ENCODE measurements around the gene DUSP28. TPM values are rescaled to one million over a fixed set of nuclear protein-coding genes. Genes with fewer than 3 reads are reported as not detected.

DUSP28 gene
- total and polyA plus RNA-seq, 2 of the 8 experiments (the other 6 are each of a cell fraction or from before 2014, with no cell fraction given) = 2.1 to 2.3 TPM

- Histone ChIP-seq H4K5ac (ENCODE audit: insufficient read length, low read depth, low read length) (no peak overlapping the region), H2AFZ (ENCODE audit: low read length) (no peak overlapping the region), H2BK15ac (ENCODE audit: low read length) (no peak overlapping the region), H2BK20ac (ENCODE audit: low read length) (no peak overlapping the region), H4K91ac (replicated peaks; ENCODE audit: insufficient read length, low read length) (no peak overlapping the region), H4K8ac (ENCODE audit: extremely low read depth, insufficient read depth, low read length) (no peak overlapping the region), H3K79me2 (ENCODE audit: control insufficient read depth in 1 of 2, insufficient read depth in 2 of 2, low read length in 2 of 2) (no peaks in the 10 kb centered on the region), H3K79me1 (ENCODE audit: low read depth, low read length) (no peaks in the 10 kb centered on the region), H2BK5ac (ENCODE audit: low read depth, low read length) (no peak overlapping the region), H2BK12ac (ENCODE audit: low read depth, low read length) (no peak overlapping the region), H3K9me3 (ENCODE audit: insufficient read depth in 2 of 2, low read depth in 1 of 2, low read length in 1 of 2) (peaks cover 8 to 13% of the 10 kb centered on the region in 2 experiments), H3K23ac (ENCODE audit: insufficient read length) (no peak overlapping the region), H3K14ac (ENCODE audit: insufficient read length) (no peak overlapping the region), H3K9ac (replicated peaks in 1 of 4; ENCODE audit: extremely low read depth in 1 of 4, low read depth in 3 of 4, low read length in 3 of 4) (no peak overlapping the region), H3K4me2 (ENCODE audit: insufficient read depth in 1 of 2, low read depth in 2 of 2, low read length in 2 of 2) (no peak overlapping the region), H2BK120ac (replicated peaks; ENCODE audit: low read depth, low read length) (no peak overlapping the region), H3K27me3 (replicated peaks in 1 of 4; ENCODE audit: control insufficient read depth in 3 of 4, extremely low read depth in 1 of 4, insufficient read depth in 3 of 4, low read length in 3 of 4) (no peaks in the 10 kb centered on the region), H2AK5ac (ENCODE audit: low read depth, low read length) (no peak overlapping the region), H3K4ac (replicated peaks; ENCODE audit: insufficient read length, low read depth, low read length) (no peak overlapping the region), H3K4me3 (ENCODE audit: extremely low read depth in 1 of 4, insufficient read depth in 2 of 4, low read depth in 3 of 4, low read length in 4 of 4) (no peak overlapping the region), H3K56ac (replicated peaks; ENCODE audit: insufficient read length, low read depth, low read length) (no peak overlapping the region), H3K27ac (ENCODE audit: low read depth, low read length) (no peak overlapping the region), H3K18ac (ENCODE audit: extremely low read depth, low read length) (no peak overlapping the region), H3K36me3 (ENCODE audit: control insufficient read depth in 2 of 4, insufficient read depth in 4 of 4, low read length in 3 of 4) (no peaks in the 10 kb centered on the region; a peak in 3 of 8 replicates), H4K20me1 (replicated peaks in 1 of 2; ENCODE audit: control insufficient read depth in 1 of 2, insufficient read depth in 2 of 2, low read length in 2 of 2) (no peaks in the 10 kb centered on the region), H3K4me1 (replicated peaks in 1 of 4; ENCODE audit: control insufficient read depth in 3 of 4, insufficient read depth in 4 of 4, low read length in 3 of 4) (no peaks in the 10 kb centered on the region), H3K23me2 (ENCODE audit: low read depth, low read length) (no peaks in the 10 kb centered on the region)
- POLR2A ChIA-PET (ENCODE audit: partially characterized antibody) = no interaction called here
- CTCF ChIA-PET (ENCODE audit: partially characterized antibody) = interaction anchor here (1.0 to 1.4 kb wide), 2 partner anchors 17 to 24 kb away, joined by 3 read pairs; no protein-coding TSS in a partner anchor
- FAIRE-seq = no peak
- 92% methylated on average over 20 of the region's 43 CpGs; no CpG with 5 or more reads in 1 of the 2 experiments for WGBS, 2 experiments (ENCODE audit: extremely low coverage in 1 of 2, insufficient coverage in 1 of 2, insufficient read length in 1 of 2, insufficient replicate concordance in 2 of 2, low coverage in 1 of 2, low lambda C conversion rate in 2 of 2, missing lambda C conversion rate in 1 of 2)
- DNase-seq (ENCODE audit: low read depth in 1 of 2, low spot score in 2 of 2) = no peak
- TF ChIP-seq GTF2F1 (IDR thresholded peaks at IDR 0.05; ENCODE audit: borderline replicate concordance, low read depth, low read length) (no peak), ATF2 (IDR thresholded peaks at IDR 0.05; ENCODE audit: low read length) (no peak), KDM5A (IDR thresholded peaks at IDR 0.05; ENCODE audit: low read length) (no peak), POLR2AphosphoS5 (IDR thresholded peaks at IDR 0.05; ENCODE audit: low read depth, low read length) (no peak), TCF12 (IDR thresholded peaks at IDR 0.05; ENCODE audit: low read depth, low read length) (no peak), MAFK (IDR thresholded peaks at IDR 0.05; ENCODE audit: low read depth, low read length) (no peak), YY1 (IDR thresholded peaks at IDR 0.05; ENCODE audit: low read depth, low read length) (no peak)
- TF ChIP-seq, protein P1, sequence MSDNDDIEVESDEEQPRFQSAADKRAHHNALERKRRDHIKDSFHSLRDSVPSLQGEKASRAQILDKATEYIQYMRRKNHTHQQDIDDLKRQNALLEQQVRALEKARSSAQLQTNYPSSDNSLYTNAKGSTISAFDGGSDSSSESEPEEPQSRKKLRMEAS (IDR thresholded peaks at IDR 0.05) = no peak
Measured at GRCh38 chr2:240538031-240538780, 22.0 kb upstream of the DUSP28 start.

Data from H1 (cell line).